Tongue (tissue), 2 donors: ENCODE measurements around the gene RPL18. TPM values are rescaled to one million over a fixed set of nuclear protein-coding genes. Genes with fewer than 3 reads are reported as not detected.

Experiments
- DNase-seq: peaks from one replicate; pipeline ENCODE4 v3.0.0-alpha.2; 2015
- total RNA-seq: library from RNA; depleted of rRNA; stranded (reverse); fragments of >200 nt; gene quantifications from one replicate; pipeline ENCODE4 v1.2.3, GENCODE V29; 2014

RPL18 gene
- total RNA-seq, 1 donor from 2014 or later, result 1,428 TPM

GRCh38 chr19:48630296-48631063 is 11.5 kb upstream of the RPL18 start:
- peak; percentile 73 for DNase-seq

- peak; percentile 66 for DNase-seq
Observed at GRCh38 chr19:48629599-48630295, 10.8 kb upstream of the RPL18 start.

- no peak for DNase-seq
Observed at GRCh38 chr19:48629297-48629598, 10.3 kb upstream of the RPL18 start.

- DNase-seq, result no peak
Observed at GRCh38 chr19:48628486-48629296, 9.7 kb upstream of the RPL18 start.

- no peak for DNase-seq
Observed at GRCh38 chr19:48627865-48628314, 8.9 kb upstream of the RPL18 start.

GRCh38 chr19:48627201-48627864 is 8.4 kb upstream of the RPL18 start:
- no peak for DNase-seq

GRCh38 chr19:48625891-48626327 is 6.9 kb upstream of the RPL18 start:
- DNase-seq, result no peak

- no peak for DNase-seq
Observed at GRCh38 chr19:48624791-48625723, 6.1 kb upstream of the RPL18 start.

- peak; percentile 99 for DNase-seq
Observed at GRCh38 chr19:48624067-48624594, 5.2 kb upstream of the RPL18 start.

GRCh38 chr19:48623556-48624066 is 4.6 kb upstream of the RPL18 start:
- DNase-seq, result no peak

- no peak for DNase-seq
Observed at GRCh38 chr19:48619692-48620585, 961 bp upstream of the RPL18 start.

- DNase-seq, result no peak
Observed at GRCh38 chr19:48618278-48618915, 581 bp downstream of the RPL18 start.

- no peak for DNase-seq
Observed at GRCh38 chr19:48617146-48617937, 1.6 kb downstream of the RPL18 start.

GRCh38 chr19:48616491-48617056 is 2.4 kb downstream of the RPL18 start:
- DNase-seq, result no peak

- DNase-seq, result no peak
Observed at GRCh38 chr19:48616041-48616436, 2.9 kb downstream of the RPL18 start.

GRCh38 chr19:48615231-48616040 is 3.5 kb downstream of the RPL18 start:
- DNase-seq, result no peak
